Stimulated activated CD8-positive, alpha-beta memory T cell treated with anti-CD3 and anti-CD28 coated beads, Interleukin-2, amount 100 ng/mL, for 1 hour (primary cell): ENCODE data around the gene SIX2.
"Not testable (repeated sequence)": the region's sequence is repeated elsewhere in the genome, so short reads cannot be mapped to it uniquely, and the experiment has no call there.

Experiments
- DNase-seq, 2 donors: peaks; one replicate each; pipeline ENCODE4 v3.0.0-alpha.2; 2020; ENCODE audit warnings: low read depth in 2 of 2

Gene SIX2

GRCh38 chr2:45009303-45009927 lies at the start of gene SIX2:
SIX2 (minus strand) TSS chr2:45009452; CDS start chr2:45009110, 342 bp downstream.
- no peak for DNase-seq

- no peak for DNase-seq
These were observed 45.9 kb upstream of the SIX2 start for GRCh38 chr2:45055162-45055605.

- DNase-seq: no peak
These were observed 44.7 kb upstream of the SIX2 start for GRCh38 chr2:45053966-45054365.

GRCh38 chr2:45052388-45052928 lies 43.2 kb upstream of the SIX2 start:
- no peak for DNase-seq

GRCh38 chr2:45049569-45050336 lies 40.5 kb upstream of the SIX2 start:
- no peak for DNase-seq

- DNase-seq: no peak
These were observed 38.0 kb upstream of the SIX2 start for GRCh38 chr2:45047301-45047700.

- no peak for DNase-seq
These were observed 37.5 kb upstream of the SIX2 start for GRCh38 chr2:45046786-45047185.

GRCh38 chr2:45045706-45046105 lies 36.5 kb upstream of the SIX2 start:
- DNase-seq: no peak

GRCh38 chr2:45044916-45045315 lies 35.7 kb upstream of the SIX2 start:
- no peak for DNase-seq

GRCh38 chr2:45043174-45043573 lies 33.9 kb upstream of the SIX2 start:
- no peak for DNase-seq

- no peak for DNase-seq
These were observed 33.1 kb upstream of the SIX2 start for GRCh38 chr2:45042401-45042800.

GRCh38 chr2:45040786-45041185 lies 31.5 kb upstream of the SIX2 start:
- no peak for DNase-seq

- not testable (repeated sequence) for DNase-seq
These were observed 30.6 kb upstream of the SIX2 start for GRCh38 chr2:45039804-45040203.

- DNase-seq: not testable (repeated sequence)
These were observed 29.6 kb upstream of the SIX2 start for GRCh38 chr2:45038861-45039260.

- no peak for DNase-seq
These were observed 24.1 kb upstream of the SIX2 start for GRCh38 chr2:45033302-45033701.

- no peak for DNase-seq
These were observed 21.8 kb upstream of the SIX2 start for GRCh38 chr2:45031028-45031427.

- DNase-seq: no peak
These were observed 21.3 kb upstream of the SIX2 start for GRCh38 chr2:45030553-45030952.

- DNase-seq: no peak
These were observed 20.0 kb upstream of the SIX2 start for GRCh38 chr2:45029215-45029614.

- DNase-seq: no peak
These were observed 19.0 kb upstream of the SIX2 start for GRCh38 chr2:45028276-45028675.

- no peak for DNase-seq
These were observed 17.7 kb upstream of the SIX2 start for GRCh38 chr2:45026924-45027450.

GRCh38 chr2:45024600-45025291 lies 15.5 kb upstream of the SIX2 start:
- DNase-seq: no peak

- no peak for DNase-seq
These were observed 14.8 kb upstream of the SIX2 start for GRCh38 chr2:45024097-45024496.
